ENCODE data around the gene ADD2. TPM values are rescaled to one million over a fixed set of nuclear protein-coding genes. Genes with fewer than 3 reads are reported as not detected.
"Not testable (repeated sequence)": the region's sequence is repeated elsewhere in the genome, so short reads cannot be mapped to it uniquely, and the experiment has no call there.

ADD2 gene
- total and polyA plus RNA-seq, 4 donors, result 0.08 to 156 (median 0.16) TPM; not detected in 1

DNA sequence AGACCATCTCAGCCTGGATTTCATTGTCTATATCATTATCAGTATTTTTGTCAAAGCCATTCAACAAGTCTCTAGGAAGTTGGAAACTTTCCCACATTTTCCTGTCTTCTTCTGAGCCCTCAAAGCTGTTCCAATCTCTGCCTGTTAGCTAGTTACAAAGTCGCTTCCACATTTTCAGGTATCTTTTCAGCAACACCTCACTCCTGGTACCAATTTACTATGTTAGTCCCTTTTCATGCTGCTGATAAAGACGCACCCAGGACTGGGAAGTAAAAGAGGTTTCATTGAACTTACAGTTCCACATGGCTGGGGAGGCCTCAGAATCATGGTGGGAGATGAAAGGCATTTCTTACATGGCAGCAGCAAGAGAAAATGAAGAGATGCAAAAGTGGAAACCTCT is 31.7 kb upstream of the ADD2 start:
- TF ChIP-seq NR2F2 (IDR thresholded peaks at IDR 0.05), result no peak
- no peak for TF ChIP-seq FOXA2 (IDR thresholded peaks at IDR 0.05)
- TF ChIP-seq, protein P1, sequence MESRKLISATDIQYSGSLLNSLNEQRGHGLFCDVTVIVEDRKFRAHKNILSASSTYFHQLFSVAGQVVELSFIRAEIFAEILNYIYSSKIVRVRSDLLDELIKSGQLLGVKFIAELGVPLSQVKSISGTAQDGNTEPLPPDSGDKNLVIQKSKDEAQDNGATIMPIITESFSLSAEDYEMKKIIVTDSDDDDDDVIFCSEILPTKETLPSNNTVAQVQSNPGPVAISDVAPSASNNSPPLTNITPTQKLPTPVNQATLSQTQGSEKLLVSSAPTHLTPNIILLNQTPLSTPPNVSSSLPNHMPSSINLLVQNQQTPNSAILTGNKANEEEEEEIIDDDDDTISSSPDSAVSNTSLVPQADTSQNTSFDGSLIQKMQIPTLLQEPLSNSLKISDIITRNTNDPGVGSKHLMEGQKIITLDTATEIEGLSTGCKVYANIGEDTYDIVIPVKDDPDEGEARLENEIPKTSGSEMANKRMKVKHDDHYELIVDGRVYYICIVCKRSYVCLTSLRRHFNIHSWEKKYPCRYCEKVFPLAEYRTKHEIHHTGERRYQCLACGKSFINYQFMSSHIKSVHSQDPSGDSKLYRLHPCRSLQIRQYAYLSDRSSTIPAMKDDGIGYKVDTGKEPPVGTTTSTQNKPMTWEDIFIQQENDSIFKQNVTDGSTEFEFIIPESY (IDR thresholded peaks at IDR 0.05), result no peak
- no peak for TF ChIP-seq EGR1 (IDR thresholded peaks at IDR 0.05; ENCODE audit: low read depth in 2 of 2)
- TF ChIP-seq GABPA (IDR thresholded peaks at IDR 0.05 in 1 of 2, conservative IDR thresholded peaks at IDR 0.05 in 1 of 2), result no peak
- TF ChIP-seq, protein P2, sequence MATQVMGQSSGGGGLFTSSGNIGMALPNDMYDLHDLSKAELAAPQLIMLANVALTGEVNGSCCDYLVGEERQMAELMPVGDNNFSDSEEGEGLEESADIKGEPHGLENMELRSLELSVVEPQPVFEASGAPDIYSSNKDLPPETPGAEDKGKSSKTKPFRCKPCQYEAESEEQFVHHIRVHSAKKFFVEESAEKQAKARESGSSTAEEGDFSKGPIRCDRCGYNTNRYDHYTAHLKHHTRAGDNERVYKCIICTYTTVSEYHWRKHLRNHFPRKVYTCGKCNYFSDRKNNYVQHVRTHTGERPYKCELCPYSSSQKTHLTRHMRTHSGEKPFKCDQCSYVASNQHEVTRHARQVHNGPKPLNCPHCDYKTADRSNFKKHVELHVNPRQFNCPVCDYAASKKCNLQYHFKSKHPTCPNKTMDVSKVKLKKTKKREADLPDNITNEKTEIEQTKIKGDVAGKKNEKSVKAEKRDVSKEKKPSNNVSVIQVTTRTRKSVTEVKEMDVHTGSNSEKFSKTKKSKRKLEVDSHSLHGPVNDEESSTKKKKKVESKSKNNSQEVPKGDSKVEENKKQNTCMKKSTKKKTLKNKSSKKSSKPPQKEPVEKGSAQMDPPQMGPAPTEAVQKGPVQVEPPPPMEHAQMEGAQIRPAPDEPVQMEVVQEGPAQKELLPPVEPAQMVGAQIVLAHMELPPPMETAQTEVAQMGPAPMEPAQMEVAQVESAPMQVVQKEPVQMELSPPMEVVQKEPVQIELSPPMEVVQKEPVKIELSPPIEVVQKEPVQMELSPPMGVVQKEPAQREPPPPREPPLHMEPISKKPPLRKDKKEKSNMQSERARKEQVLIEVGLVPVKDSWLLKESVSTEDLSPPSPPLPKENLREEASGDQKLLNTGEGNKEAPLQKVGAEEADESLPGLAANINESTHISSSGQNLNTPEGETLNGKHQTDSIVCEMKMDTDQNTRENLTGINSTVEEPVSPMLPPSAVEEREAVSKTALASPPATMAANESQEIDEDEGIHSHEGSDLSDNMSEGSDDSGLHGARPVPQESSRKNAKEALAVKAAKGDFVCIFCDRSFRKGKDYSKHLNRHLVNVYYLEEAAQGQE (IDR thresholded peaks at IDR 0.05), result no peak
- TF ChIP-seq, protein P3, sequence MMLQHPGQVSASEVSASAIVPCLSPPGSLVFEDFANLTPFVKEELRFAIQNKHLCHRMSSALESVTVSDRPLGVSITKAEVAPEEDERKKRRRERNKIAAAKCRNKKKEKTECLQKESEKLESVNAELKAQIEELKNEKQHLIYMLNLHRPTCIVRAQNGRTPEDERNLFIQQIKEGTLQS (IDR thresholded peaks at IDR 0.05), result no peak
- TF ChIP-seq, protein P4, sequence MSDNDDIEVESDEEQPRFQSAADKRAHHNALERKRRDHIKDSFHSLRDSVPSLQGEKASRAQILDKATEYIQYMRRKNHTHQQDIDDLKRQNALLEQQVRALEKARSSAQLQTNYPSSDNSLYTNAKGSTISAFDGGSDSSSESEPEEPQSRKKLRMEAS (IDR thresholded peaks at IDR 0.05), result no peak
- TF ChIP-seq YY1 (IDR thresholded peaks at IDR 0.05), result no peak
- no peak for TF ChIP-seq TAF1 (conservative IDR thresholded peaks at IDR 0.05)
- TF ChIP-seq, protein P5, sequence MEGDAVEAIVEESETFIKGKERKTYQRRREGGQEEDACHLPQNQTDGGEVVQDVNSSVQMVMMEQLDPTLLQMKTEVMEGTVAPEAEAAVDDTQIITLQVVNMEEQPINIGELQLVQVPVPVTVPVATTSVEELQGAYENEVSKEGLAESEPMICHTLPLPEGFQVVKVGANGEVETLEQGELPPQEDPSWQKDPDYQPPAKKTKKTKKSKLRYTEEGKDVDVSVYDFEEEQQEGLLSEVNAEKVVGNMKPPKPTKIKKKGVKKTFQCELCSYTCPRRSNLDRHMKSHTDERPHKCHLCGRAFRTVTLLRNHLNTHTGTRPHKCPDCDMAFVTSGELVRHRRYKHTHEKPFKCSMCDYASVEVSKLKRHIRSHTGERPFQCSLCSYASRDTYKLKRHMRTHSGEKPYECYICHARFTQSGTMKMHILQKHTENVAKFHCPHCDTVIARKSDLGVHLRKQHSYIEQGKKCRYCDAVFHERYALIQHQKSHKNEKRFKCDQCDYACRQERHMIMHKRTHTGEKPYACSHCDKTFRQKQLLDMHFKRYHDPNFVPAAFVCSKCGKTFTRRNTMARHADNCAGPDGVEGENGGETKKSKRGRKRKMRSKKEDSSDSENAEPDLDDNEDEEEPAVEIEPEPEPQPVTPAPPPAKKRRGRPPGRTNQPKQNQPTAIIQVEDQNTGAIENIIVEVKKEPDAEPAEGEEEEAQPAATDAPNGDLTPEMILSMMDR (IDR thresholded peaks at IDR 0.05; ENCODE audit: low read depth, low read length, missing input control), result no peak
- TF ChIP-seq RAD21 (IDR thresholded peaks at IDR 0.05), result no peak
- TF ChIP-seq JUND (IDR thresholded peaks at IDR 0.05), result no peak
- no peak for TF ChIP-seq SP1 (IDR thresholded peaks at IDR 0.05)
- no peak for TF ChIP-seq HNF4G (IDR thresholded peaks at IDR 0.05)
- no peak for TF ChIP-seq RXRA (IDR thresholded peaks at IDR 0.05)
- no peak for TF ChIP-seq HNF4A (conservative IDR thresholded peaks at IDR 0.05)
- no peak for TF ChIP-seq FOXA1 (IDR thresholded peaks at IDR 0.05)
- H3K4me3 ChIP-seq (ENCODE audit: low read depth in 1 of 3, low read length in 3 of 3), result no peak overlapping the region
- no peaks in the 10 kb centered on the region for H3K9me3 ChIP-seq (ENCODE audit: control insufficient read depth in 4 of 4, low read length in 3 of 4)
- H3K36me3 ChIP-seq (ENCODE audit: control insufficient read depth in 4 of 4, insufficient read depth in 3 of 4, low read depth in 1 of 4, low read length in 3 of 4), result no peaks in the 10 kb centered on the region
- no peaks in the 10 kb centered on the region for H3K4me1 ChIP-seq (ENCODE audit: control insufficient read depth in 4 of 4, insufficient read depth in 4 of 4, low read length in 3 of 4)
- WGBS, result 82% methylated on average over 2 of the region's 2 CpGs
- H3K9ac ChIP-seq (ENCODE audit: low read depth in 1 of 2, low read length in 2 of 2), result no peak overlapping the region
- no peak overlapping the region for H3K27ac ChIP-seq (ENCODE audit: low read depth in 1 of 2, low read length in 2 of 2)
- DNase-seq (ENCODE audit: low spot score), result no peak
- H3K27me3 ChIP-seq (ENCODE audit: control insufficient read depth in 4 of 4, insufficient read depth in 4 of 4, low read length in 3 of 4), result peaks cover 0 to 6% (median 0%) of the 10 kb centered on the region in 4 donors

DNA sequence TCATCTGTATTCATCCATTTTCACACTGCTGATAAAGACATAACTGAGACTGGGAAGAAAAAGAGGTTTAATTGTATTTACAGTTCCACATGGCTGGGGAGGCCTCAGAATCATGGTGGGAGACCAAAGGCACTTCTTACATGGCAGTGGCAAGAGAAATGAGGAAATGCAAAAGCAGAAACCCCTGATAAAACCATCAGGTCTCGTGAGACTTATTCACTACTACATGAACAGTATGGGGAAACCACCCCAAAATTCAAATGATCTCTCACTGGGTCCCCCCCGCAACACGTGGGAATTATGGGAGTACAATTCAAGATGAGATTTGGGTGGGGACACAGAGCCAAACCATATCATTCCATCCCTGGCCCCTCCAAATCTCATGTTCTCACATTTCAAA is 30.0 kb upstream of the ADD2 start:
- not testable (repeated sequence) for H3K9me3 ChIP-seq (ENCODE audit: control insufficient read depth in 4 of 4, low read length in 3 of 4); H3K27ac ChIP-seq (ENCODE audit: low read depth in 1 of 2, low read length in 2 of 2); H3K36me3 ChIP-seq (ENCODE audit: control insufficient read depth in 4 of 4, insufficient read depth in 3 of 4, low read depth in 1 of 4, low read length in 3 of 4); DNase-seq (ENCODE audit: low spot score); H3K9ac ChIP-seq (ENCODE audit: low read depth in 1 of 2, low read length in 2 of 2); H3K4me1 ChIP-seq (ENCODE audit: control insufficient read depth in 4 of 4, insufficient read depth in 4 of 4, low read length in 3 of 4); H3K4me3 ChIP-seq (ENCODE audit: low read depth in 1 of 3, low read length in 3 of 3)
- WGBS, result 81% methylated on average over 3 of the region's 3 CpGs
- peaks cover 0 to 13% (median 0%) of the 10 kb centered on the region in 4 donors for H3K27me3 ChIP-seq (ENCODE audit: control insufficient read depth in 4 of 4, insufficient read depth in 4 of 4, low read length in 3 of 4)

Data from liver (tissue), 9 donors.